Astrocyte (in vitro differentiated cells and primary cell): ENCODE results near the gene NAP1L4. TPM values are rescaled to one million over a fixed set of nuclear protein-coding genes. Genes with fewer than 3 reads are reported as not detected.

Experiments
- DNase-seq: peaks from one replicate; pipeline ENCODE4 v3.0.0-alpha.2; 2010; ENCODE audit warnings: low read depth
- FAIRE-seq: peaks from 2 replicates; lab custom pipeline; 2011; peaks lifted over from hg19 to GRCh38; lab: Jason Lieb, UNC
- H2AFZ ChIP-seq: 2 replicates; pipeline ENCODE4 v1.6.0; 2012; ENCODE audit warnings: low read depth, low read length, inconsistent platforms
- H3K27ac ChIP-seq: 2 replicates; pipeline ENCODE4 v1.5.1; 2011; ENCODE audit warnings: low read depth, low read length, inconsistent platforms
- H3K27me3 ChIP-seq: 2 replicates; pipeline ENCODE4 v1.6.0; 2011; ENCODE audit warnings: low read length, inconsistent platforms; ENCODE audit not compliant: insufficient read depth
- H3K36me3 ChIP-seq: 2 replicates; pipeline ENCODE4 v1.5.1; 2011; ENCODE audit warnings: low read length, inconsistent platforms; ENCODE audit not compliant: insufficient read depth
- H3K4me1 ChIP-seq: 2 replicates; pipeline ENCODE4 v1.5.1; 2011; ENCODE audit warnings: low read length, inconsistent platforms; ENCODE audit not compliant: insufficient read depth
- H3K4me2 ChIP-seq: 2 replicates; pipeline ENCODE4 v1.6.0; 2012; ENCODE audit warnings: low read length, inconsistent platforms
- H3K4me3 ChIP-seq: 2 replicates; pipeline ENCODE4 v1.5.1; 2011; ENCODE audit warnings: low read depth, mild to moderate bottlenecking, low read length, inconsistent platforms; ENCODE audit not compliant: insufficient read depth
- H3K79me2 ChIP-seq: 2 replicates; pipeline ENCODE4 v1.6.0; 2012; ENCODE audit warnings: mild to moderate bottlenecking, low read length, inconsistent platforms; ENCODE audit not compliant: insufficient read depth
- H3K9ac ChIP-seq: 2 replicates; pipeline ENCODE4 v1.6.0; 2012; ENCODE audit warnings: mild to moderate bottlenecking, low read length, inconsistent platforms
- H3K9me3 ChIP-seq: 2 replicates; pipeline ENCODE4 v1.5.1; 2012; ENCODE audit warnings: low read depth, mild to moderate bottlenecking, low read length, inconsistent platforms; ENCODE audit not compliant: insufficient read depth
- H4K20me1 ChIP-seq: 2 replicates; pipeline ENCODE4 v1.6.0; 2012; ENCODE audit warnings: low read length, inconsistent platforms; ENCODE audit not compliant: insufficient read depth
- H3K27ac Mint-ChIP-seq: one replicate; pipeline ENCODE4 v1.8.0; 2021; ENCODE audit warnings: mild to moderate bottlenecking, mixed read lengths; ENCODE audit not compliant: unreplicated experiment
- H3K27me3 Mint-ChIP-seq: one replicate; pipeline ENCODE4 v1.8.0; 2021; ENCODE audit warnings: low read depth, mixed read lengths; ENCODE audit not compliant: unreplicated experiment
- H3K36me3 Mint-ChIP-seq: one replicate; pipeline ENCODE4 v1.8.0; 2021; ENCODE audit warnings: low read depth, mixed read lengths; ENCODE audit not compliant: unreplicated experiment
- H3K4me1 Mint-ChIP-seq: one replicate; pipeline ENCODE4 v1.8.0; 2021; ENCODE audit warnings: low read depth, mixed read lengths; ENCODE audit not compliant: unreplicated experiment
- H3K4me3 Mint-ChIP-seq: one replicate; pipeline ENCODE4 v1.8.0; 2021; ENCODE audit warnings: mild to moderate bottlenecking, moderate library complexity, mixed read lengths; ENCODE audit not compliant: unreplicated experiment
- H3K9me3 Mint-ChIP-seq: one replicate; pipeline ENCODE4 v1.8.0; 2021; ENCODE audit warnings: mild to moderate bottlenecking, mixed read lengths; ENCODE audit not compliant: unreplicated experiment
- CTCF ChIP-seq: IDR thresholded peaks from 2 replicates; pipeline ENCODE4 v1.5.1; 2011; ENCODE audit warnings: low read depth, mild to moderate bottlenecking, inconsistent platforms, low read length, moderate library complexity; ENCODE audit not compliant: insufficient read depth
- EZH2 ChIP-seq: IDR thresholded peaks from 2 replicates; pipeline ENCODE4 v1.6.1; 2012; ENCODE audit warnings: mild to moderate bottlenecking, low read length, inconsistent platforms; ENCODE audit not compliant: insufficient read depth
- total RNA-seq: library from RNA; stranded (reverse); gene quantifications from 2 replicates; pipeline ENCODE4 v1.2.1, GENCODE V29; 2021

The NAP1L4 gene
- total RNA-seq, 1 donor from 2014 or later = 153 TPM

- H3K4me2 ChIP-seq = peak overlapping the region; percentile 82
- peaks cover 15% of the 10 kb centered on the region for H4K20me1 ChIP-seq
- peak overlapping the region; percentile 34 for H3K27ac Mint-ChIP-seq
- peak overlapping the region; percentile 45 for H3K4me3 Mint-ChIP-seq
- no peaks in the 10 kb centered on the region for H3K9me3 ChIP-seq
- H2AFZ ChIP-seq = no peak overlapping the region
- TF ChIP-seq EZH2 (no peak), CTCF (no peak)
- H3K36me3 ChIP-seq = peaks cover 36% of the 10 kb centered on the region
- H3K27me3 Mint-ChIP-seq = no peaks in the 10 kb centered on the region
- H3K4me1 Mint-ChIP-seq = peaks cover 38% of the 10 kb centered on the region
- H3K4me3 ChIP-seq = peak overlapping the region; percentile 39
- no peaks in the 10 kb centered on the region for H3K27me3 ChIP-seq
- no peak overlapping the region for H3K27ac ChIP-seq
- FAIRE-seq (no peak), DNase-seq (peak; percentile 88)
- H3K9me3 Mint-ChIP-seq = no peaks in the 10 kb centered on the region
- H3K9ac ChIP-seq = peak overlapping the region; percentile 19
- peaks cover 36% of the 10 kb centered on the region for H3K4me1 ChIP-seq
- H3K79me2 ChIP-seq = peaks cover 37% of the 10 kb centered on the region
- peaks cover 22% of the 10 kb centered on the region for H3K36me3 Mint-ChIP-seq
These were observed 46.9 kb downstream of the NAP1L4 start for GRCh38 chr11:2945031-2945756.

DNA sequence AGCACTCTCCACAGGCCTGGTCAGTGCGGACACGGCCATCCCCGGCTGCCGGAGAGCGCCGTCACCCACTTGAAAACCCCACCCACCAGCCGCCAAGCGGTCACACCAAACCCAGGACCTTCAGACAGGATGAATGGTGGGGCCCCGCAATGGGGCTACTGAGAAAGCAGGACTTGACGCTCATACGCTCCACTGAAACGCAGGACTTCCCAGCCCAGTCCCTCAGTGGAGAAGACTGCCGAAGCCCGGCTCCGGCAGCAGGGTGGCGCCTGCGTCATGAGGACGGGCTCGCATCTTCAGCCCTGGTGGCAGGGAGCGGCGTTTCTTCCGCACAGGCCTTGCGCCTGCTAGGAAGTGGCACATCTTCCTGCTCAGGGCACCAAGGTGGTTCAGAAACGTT lies 47.6 kb downstream of the NAP1L4 start:
- peak overlapping the region; percentile 82 for H3K4me2 ChIP-seq
- H3K27me3 ChIP-seq = no peaks in the 10 kb centered on the region
- Mint-ChIP-seq H3K9me3 (peaks cover 4% of the 10 kb centered on the region), H3K4me1 (peaks cover 38% of the 10 kb centered on the region), H3K27me3 (no peaks in the 10 kb centered on the region), H3K27ac (no peak overlapping the region), H3K4me3 (no peak overlapping the region), H3K36me3 (peaks cover 24% of the 10 kb centered on the region)
- TF ChIP-seq CTCF = no peak
- no peak for TF ChIP-seq EZH2
- H3K4me3 ChIP-seq = no peak overlapping the region
- H3K9ac ChIP-seq = peak overlapping the region; percentile 19
- H3K9me3 ChIP-seq = no peaks in the 10 kb centered on the region
- DNase-seq (no peak), FAIRE-seq (no peak)
- H4K20me1 ChIP-seq = peaks cover 15% of the 10 kb centered on the region
- H3K27ac ChIP-seq = no peak overlapping the region
- peaks cover 30% of the 10 kb centered on the region for H3K36me3 ChIP-seq
- peaks cover 30% of the 10 kb centered on the region for H3K79me2 ChIP-seq
- H3K4me1 ChIP-seq = peaks cover 34% of the 10 kb centered on the region
- H2AFZ ChIP-seq = no peak overlapping the region

- H3K9ac ChIP-seq = no peak overlapping the region
- H3K4me2 ChIP-seq = no peak overlapping the region
- no peaks in the 10 kb centered on the region for H3K27me3 ChIP-seq
- peaks cover 23% of the 10 kb centered on the region for H3K36me3 ChIP-seq
- Mint-ChIP-seq H3K9me3 (peaks cover 8% of the 10 kb centered on the region), H3K36me3 (peaks cover 23% of the 10 kb centered on the region), H3K27ac (no peak overlapping the region), H3K27me3 (no peaks in the 10 kb centered on the region), H3K4me1 (peaks cover 32% of the 10 kb centered on the region), H3K4me3 (no peak overlapping the region)
- FAIRE-seq (no peak), DNase-seq (no peak)
- no peak overlapping the region for H2AFZ ChIP-seq
- peaks cover 22% of the 10 kb centered on the region for H3K79me2 ChIP-seq
- peaks cover 5% of the 10 kb centered on the region for H3K9me3 ChIP-seq
- H3K4me1 ChIP-seq = peaks cover 34% of the 10 kb centered on the region
- no peak overlapping the region for H3K4me3 ChIP-seq
- H3K27ac ChIP-seq = no peak overlapping the region
- TF ChIP-seq CTCF (no peak), EZH2 (no peak)
- peaks cover 15% of the 10 kb centered on the region for H4K20me1 ChIP-seq
These were observed 48.4 kb downstream of the NAP1L4 start for GRCh38 chr11:2943711-2944118.
